HG02840 (cell line): Measurements from ENCODE around the gene CTNNBL1.
"Not testable (repeated sequence)": the region's sequence is repeated elsewhere in the genome, so short reads cannot be mapped to it uniquely, and the experiment has no call there.

Source experiments
- ATAC-seq: cut with Tn5 transposase; IDR thresholded peaks from one replicate; pipeline ENCODE4 v1.9.1; 2021; ENCODE audit warnings: mild to moderate bottlenecking, moderate library complexity, moderate number of reproducible peaks; ENCODE audit not compliant: unreplicated experiment, low FRiP score

The CTNNBL1 gene

GRCh38 chr20:37677969-37678861, 15.6 kb upstream of the CTNNBL1 start:
- ATAC-seq: no peak

- not testable (repeated sequence) for ATAC-seq
These were observed 14.1 kb upstream of the CTNNBL1 start for GRCh38 chr20:37679751-37680150.

- ATAC-seq: no peak
These were observed 13.4 kb upstream of the CTNNBL1 start for GRCh38 chr20:37680420-37680819.

GRCh38 chr20:37681384-37682112, 12.3 kb upstream of the CTNNBL1 start:
- ATAC-seq: no peak

- ATAC-seq: not testable (repeated sequence)
These were observed 10.7 kb upstream of the CTNNBL1 start for GRCh38 chr20:37683146-37683545.

GRCh38 chr20:37686762-37687477, 6.9 kb upstream of the CTNNBL1 start:
- ATAC-seq: no peak

- ATAC-seq: no peak
These were observed 6.4 kb upstream of the CTNNBL1 start for GRCh38 chr20:37687478-37687805.

GRCh38 chr20:37688093-37688492, 5.7 kb upstream of the CTNNBL1 start:
- ATAC-seq: no peak

GRCh38 chr20:37690626-37691369, 3.0 kb upstream of the CTNNBL1 start:
- ATAC-seq: no peak

- no peak for ATAC-seq
These were observed 1.2 kb upstream of the CTNNBL1 start for GRCh38 chr20:37692459-37693166.

- no peak for ATAC-seq
These were observed 592 bp upstream of the CTNNBL1 start for GRCh38 chr20:37693242-37693634.

GRCh38 chr20:37695684-37696342, 2.0 kb downstream of the CTNNBL1 start:
- no peak for ATAC-seq

GRCh38 chr20:37697314-37697713, 3.5 kb downstream of the CTNNBL1 start:
- ATAC-seq: no peak

GRCh38 chr20:37699202-37699601, 5.4 kb downstream of the CTNNBL1 start:
- ATAC-seq: no peak

GRCh38 chr20:37700301-37700700, 6.5 kb downstream of the CTNNBL1 start:
- ATAC-seq: no peak

- ATAC-seq: not testable (repeated sequence)
These were observed 7.8 kb downstream of the CTNNBL1 start for GRCh38 chr20:37701676-37702075.

- ATAC-seq: no peak
These were observed 8.7 kb downstream of the CTNNBL1 start for GRCh38 chr20:37702403-37703034.

- ATAC-seq: no peak
These were observed 9.4 kb downstream of the CTNNBL1 start for GRCh38 chr20:37703035-37703845.
